Activated CD8-positive, alpha-beta T cell treated with anti-CD3 and anti-CD28 coated beads for 36 hours (primary cell): ENCODE measurements around the gene CHST8. TPM values are rescaled to one million over a fixed set of nuclear protein-coding genes. Genes with fewer than 3 reads are reported as not detected.

Source experiments
- ATAC-seq: fragments of 200-7000 bp; cut with Tn5 transposase; one replicate; pipeline ENCODE4 v1.10.0; 2021; ENCODE audit warnings: mild to moderate bottlenecking, moderate library complexity
- CTCF ChIA-PET: fragments of 350-600 bp; sonication (Branson Sonifier 250); formaldehyde crosslinking; loops from one replicate; lab custom pipeline; 2021; ENCODE audit warnings: antibody characterized with exemption; lab: Charles Lee
- POLR2A ChIA-PET: fragments of 350-600 bp; sonication (Branson Sonifier 250); formaldehyde crosslinking; loops from one replicate; lab custom pipeline; 2021; ENCODE audit warnings: antibody characterized with exemption; lab: Charles Lee
- DNase-seq: peaks from one replicate; pipeline ENCODE4 v3.0.0-alpha.2; 2020
- H3K27ac Mint-ChIP-seq: one replicate; pipeline ENCODE4 v1.8.0; 2021; ENCODE audit warnings: mild to moderate bottlenecking, mixed read lengths
- H3K27me3 Mint-ChIP-seq: one replicate; pipeline ENCODE4 v1.8.0; 2021; ENCODE audit warnings: mixed read lengths
- H3K36me3 Mint-ChIP-seq: one replicate; pipeline ENCODE4 v1.8.0; 2021; ENCODE audit warnings: low read depth, mixed read lengths
- H3K4me1 Mint-ChIP-seq: one replicate; pipeline ENCODE4 v1.8.0; 2021; ENCODE audit warnings: low read depth, mixed read lengths
- H3K4me3 Mint-ChIP-seq: one replicate; pipeline ENCODE4 v1.8.0; 2021; ENCODE audit warnings: mild to moderate bottlenecking, moderate library complexity, mixed read lengths
- H3K9me3 Mint-ChIP-seq: one replicate; pipeline ENCODE4 v1.8.0; 2021; ENCODE audit warnings: mixed read lengths
- intact Hi-C: fragments of 100-400 bp; cut with micrococcal nuclease; formaldehyde crosslinking; loops from one replicate; pipeline ENCODE4 v1.10.0; 2022
- total RNA-seq, 2 experiments: library from RNA; stranded (reverse); gene quantifications; one replicate each; pipeline ENCODE4 v1.2.3, GENCODE V29; 2021
- TF ChIP-seq, protein P1 (sequence below): fragments of 200-600 bp; IDR thresholded peaks from one replicate; pipeline ENCODE4 v1.8.0; 2022; ENCODE audit warnings: antibody characterized with exemption, mild to moderate bottlenecking

Gene CHST8
- total RNA-seq: not detected

DNA sequence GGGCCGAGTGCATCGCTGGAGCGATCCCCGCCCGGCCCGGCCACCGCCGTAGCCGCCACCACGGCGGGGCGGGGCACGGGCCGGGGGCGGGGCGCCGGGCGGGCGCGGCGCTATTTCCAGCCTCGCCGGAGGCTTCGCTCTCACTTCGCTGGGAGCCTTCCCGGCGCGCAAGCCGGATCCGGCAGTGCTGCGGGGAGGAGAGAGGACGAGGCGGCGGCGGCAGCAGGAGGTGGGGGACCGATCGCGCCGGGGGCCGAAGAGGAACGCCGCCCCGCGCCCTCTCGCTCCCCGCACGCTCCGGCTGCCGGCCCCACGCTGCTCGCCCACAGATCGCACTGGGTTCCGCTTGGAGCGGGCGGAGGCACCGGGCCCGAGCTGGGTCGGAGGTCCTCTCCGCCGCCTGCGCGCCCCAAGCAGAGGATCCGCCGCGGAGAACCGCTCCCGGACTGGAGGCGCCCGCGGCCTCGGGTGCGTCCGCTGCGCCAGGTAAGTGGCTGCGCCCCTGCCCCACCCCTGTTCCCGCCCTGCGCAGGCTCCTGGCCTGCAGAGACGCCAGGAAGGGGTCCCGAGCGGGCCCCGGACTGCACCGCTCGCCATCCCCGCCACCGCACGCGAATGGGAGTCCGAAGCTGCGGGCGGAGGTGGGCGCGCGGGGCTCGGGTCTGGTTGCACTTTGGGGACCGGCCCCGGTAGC, at the start of gene CHST8:
TSS of gene CHST8 (plus strand) at position 143 of the 694 bp plus-strand sequence. CDS start 67,309 bp downstream, outside the sequence.
- ATAC-seq: no peak
- H3K4me3 Mint-ChIP-seq: no peak within 1 kb of the TSS

DNA sequence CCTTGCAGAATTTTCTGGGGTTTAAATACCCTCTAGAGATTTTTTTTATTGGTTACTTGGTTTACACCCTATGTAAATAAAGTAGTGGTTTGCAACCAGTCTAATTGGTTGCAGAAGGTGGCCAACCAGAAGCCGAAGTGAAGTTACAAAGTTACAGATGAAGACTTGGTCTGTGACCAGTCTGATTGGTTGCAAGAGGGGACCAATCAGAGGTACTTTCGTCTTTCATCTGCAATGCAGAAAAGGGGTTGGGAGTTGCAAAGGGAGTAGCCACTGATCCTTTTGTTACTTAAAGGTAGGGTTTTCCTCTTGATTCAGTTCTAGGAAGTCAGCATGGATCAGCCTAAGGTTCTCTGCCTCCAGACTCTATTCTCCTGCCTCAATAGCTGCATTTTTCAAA, 48.8 kb upstream of the CHST8 start:
- peaks cover 4% of the 10 kb centered on the region for H3K36me3 Mint-ChIP-seq
- H3K27ac Mint-ChIP-seq: no peak overlapping the region
- peaks cover 16% of the 10 kb centered on the region for H3K9me3 Mint-ChIP-seq
- TF ChIP-seq, protein P1, sequence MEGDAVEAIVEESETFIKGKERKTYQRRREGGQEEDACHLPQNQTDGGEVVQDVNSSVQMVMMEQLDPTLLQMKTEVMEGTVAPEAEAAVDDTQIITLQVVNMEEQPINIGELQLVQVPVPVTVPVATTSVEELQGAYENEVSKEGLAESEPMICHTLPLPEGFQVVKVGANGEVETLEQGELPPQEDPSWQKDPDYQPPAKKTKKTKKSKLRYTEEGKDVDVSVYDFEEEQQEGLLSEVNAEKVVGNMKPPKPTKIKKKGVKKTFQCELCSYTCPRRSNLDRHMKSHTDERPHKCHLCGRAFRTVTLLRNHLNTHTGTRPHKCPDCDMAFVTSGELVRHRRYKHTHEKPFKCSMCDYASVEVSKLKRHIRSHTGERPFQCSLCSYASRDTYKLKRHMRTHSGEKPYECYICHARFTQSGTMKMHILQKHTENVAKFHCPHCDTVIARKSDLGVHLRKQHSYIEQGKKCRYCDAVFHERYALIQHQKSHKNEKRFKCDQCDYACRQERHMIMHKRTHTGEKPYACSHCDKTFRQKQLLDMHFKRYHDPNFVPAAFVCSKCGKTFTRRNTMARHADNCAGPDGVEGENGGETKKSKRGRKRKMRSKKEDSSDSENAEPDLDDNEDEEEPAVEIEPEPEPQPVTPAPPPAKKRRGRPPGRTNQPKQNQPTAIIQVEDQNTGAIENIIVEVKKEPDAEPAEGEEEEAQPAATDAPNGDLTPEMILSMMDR: no peak
- H3K4me1 Mint-ChIP-seq: no peaks in the 10 kb centered on the region
- ATAC-seq: no peak
- ChIA-PET POLR2A (no interaction called here), CTCF (no interaction called here)
- no peak for DNase-seq
- intact Hi-C loops: no loop called here
- H3K4me3 Mint-ChIP-seq: no peak overlapping the region
- peaks cover 32% of the 10 kb centered on the region for H3K27me3 Mint-ChIP-seq

More for the DNA sequence above, at the start of gene CHST8:
- no peaks in the 10 kb centered on the region for H3K4me1 Mint-ChIP-seq
- no peak for DNase-seq
- ChIA-PET POLR2A (no interaction called here), CTCF (no interaction called here)
- no peak within 1 kb of the TSS for H3K27ac Mint-ChIP-seq
- intact Hi-C loops: no loop called here
- TF ChIP-seq, protein P1: no peak
- no peaks in the 10 kb centered on the region for H3K36me3 Mint-ChIP-seq
- peaks cover 47% of the 10 kb centered on the region for H3K27me3 Mint-ChIP-seq
- H3K9me3 Mint-ChIP-seq: no peaks in the 10 kb centered on the region

GRCh38 chr19:33574824-33575223, 46.9 kb upstream of the CHST8 start:
- intact Hi-C loops: no loop called here
- peaks cover 4% of the 10 kb centered on the region for H3K36me3 Mint-ChIP-seq
- H3K27me3 Mint-ChIP-seq: peaks cover 21% of the 10 kb centered on the region
- TF ChIP-seq, protein P1: no peak
- no peak for DNase-seq
- H3K9me3 Mint-ChIP-seq: peaks cover 16% of the 10 kb centered on the region
- CTCF ChIA-PET: no interaction called here
- POLR2A ChIA-PET: no interaction called here
- H3K27ac Mint-ChIP-seq: no peak overlapping the region
- no peak overlapping the region for H3K4me3 Mint-ChIP-seq
- no peaks in the 10 kb centered on the region for H3K4me1 Mint-ChIP-seq
- ATAC-seq: no peak

DNA sequence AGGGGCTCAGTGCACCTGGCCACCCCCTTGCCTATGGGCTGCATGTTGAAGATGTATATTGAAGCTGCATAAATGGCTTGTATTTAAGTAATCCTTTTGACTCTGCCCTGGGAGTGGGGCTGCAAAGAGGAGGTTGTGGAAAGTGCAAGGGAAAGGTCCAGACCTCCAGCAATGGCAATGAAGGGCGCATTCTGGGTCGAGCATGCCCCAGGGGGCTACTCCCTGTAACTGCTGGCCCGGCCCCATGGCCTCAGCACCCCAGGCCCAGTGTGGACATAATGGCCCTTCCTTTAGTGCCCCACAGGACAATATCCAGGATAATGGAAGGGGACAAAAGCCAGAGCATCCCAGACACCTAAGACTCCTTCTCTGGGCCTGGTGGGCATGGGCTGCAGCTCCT, 43.1 kb upstream of the CHST8 start:
- CTCF ChIA-PET: no interaction called here
- ATAC-seq (no peak), DNase-seq (no peak)
- POLR2A ChIA-PET: no interaction called here
- no peak overlapping the region for H3K27ac Mint-ChIP-seq
- peaks cover 4% of the 10 kb centered on the region for H3K36me3 Mint-ChIP-seq
- no peaks in the 10 kb centered on the region for H3K27me3 Mint-ChIP-seq
- H3K9me3 Mint-ChIP-seq: peaks cover 14% of the 10 kb centered on the region
- H3K4me1 Mint-ChIP-seq: no peaks in the 10 kb centered on the region
- TF ChIP-seq, protein P1: no peak
- no peak overlapping the region for H3K4me3 Mint-ChIP-seq
- intact Hi-C loops: no loop called here

DNA sequence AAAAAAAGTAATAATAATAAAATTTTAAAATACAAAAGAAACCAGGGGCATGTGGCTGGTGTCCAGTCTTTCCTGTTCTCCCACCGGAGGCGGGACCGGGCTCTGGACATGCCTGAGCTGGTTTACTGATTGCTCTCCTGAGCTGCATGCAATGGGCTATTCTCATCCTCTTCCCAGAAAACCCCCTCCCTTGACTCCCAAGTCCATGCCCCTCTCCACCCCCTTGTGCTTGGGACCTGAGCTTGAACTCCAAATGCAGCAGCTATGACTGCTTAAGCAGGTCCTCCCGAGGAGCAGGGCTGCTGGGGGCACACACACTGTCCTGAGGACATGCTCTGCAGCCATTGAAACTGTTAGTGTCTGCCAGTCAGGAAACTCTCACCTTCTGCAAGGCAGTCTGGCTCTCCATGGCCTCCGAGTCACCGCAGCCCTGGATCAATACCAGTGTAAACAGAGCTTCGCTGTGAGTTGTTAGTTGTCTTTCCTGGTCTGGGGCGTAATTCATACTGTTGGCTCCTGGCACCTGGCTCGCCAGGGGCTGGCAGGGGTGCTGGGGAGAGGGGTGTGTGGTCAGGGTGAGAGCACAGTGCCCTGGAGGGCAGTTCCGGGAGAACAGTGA, 41.6 kb upstream of the CHST8 start:
- Mint-ChIP-seq H3K36me3 (no peaks in the 10 kb centered on the region), H3K4me1 (no peaks in the 10 kb centered on the region), H3K27ac (no peak overlapping the region), H3K27me3 (no peaks in the 10 kb centered on the region), H3K9me3 (peaks cover 2% of the 10 kb centered on the region), H3K4me3 (no peak overlapping the region)
- POLR2A ChIA-PET: no interaction called here
- no peak for DNase-seq
- TF ChIP-seq, protein P1: no peak
- CTCF ChIA-PET: no interaction called here
- ATAC-seq: no peak
- intact Hi-C loops: no loop called here
